A549 treated with DMSO at 1 μM for 4 hours (cell line): ENCODE measurements around the gene ITPRIP. TPM values are rescaled to one million over a fixed set of nuclear protein-coding genes. Genes with fewer than 3 reads are reported as not detected.

Experiments used
- total RNA-seq: library from RNA; stranded (reverse); fragments of 200-300 nt; extraction: Qiagen RNA extraction; gene quantifications from 5 replicates; pipeline ENCODE4 v1.2.3, GENCODE V29; 2022; ENCODE audit warnings: low read depth

ITPRIP gene, protein sequence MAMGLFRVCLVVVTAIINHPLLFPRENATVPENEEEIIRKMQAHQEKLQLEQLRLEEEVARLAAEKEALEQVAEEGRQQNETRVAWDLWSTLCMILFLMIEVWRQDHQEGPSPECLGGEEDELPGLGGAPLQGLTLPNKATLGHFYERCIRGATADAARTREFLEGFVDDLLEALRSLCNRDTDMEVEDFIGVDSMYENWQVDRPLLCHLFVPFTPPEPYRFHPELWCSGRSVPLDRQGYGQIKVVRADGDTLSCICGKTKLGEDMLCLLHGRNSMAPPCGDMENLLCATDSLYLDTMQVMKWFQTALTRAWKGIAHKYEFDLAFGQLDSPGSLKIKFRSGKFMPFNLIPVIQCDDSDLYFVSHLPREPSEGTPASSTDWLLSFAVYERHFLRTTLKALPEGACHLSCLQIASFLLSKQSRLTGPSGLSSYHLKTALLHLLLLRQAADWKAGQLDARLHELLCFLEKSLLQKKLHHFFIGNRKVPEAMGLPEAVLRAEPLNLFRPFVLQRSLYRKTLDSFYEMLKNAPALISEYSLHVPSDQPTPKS
- total RNA-seq: 66.4 to 81.7 TPM (median 75.1 TPM) in 5 replicates

DNA sequence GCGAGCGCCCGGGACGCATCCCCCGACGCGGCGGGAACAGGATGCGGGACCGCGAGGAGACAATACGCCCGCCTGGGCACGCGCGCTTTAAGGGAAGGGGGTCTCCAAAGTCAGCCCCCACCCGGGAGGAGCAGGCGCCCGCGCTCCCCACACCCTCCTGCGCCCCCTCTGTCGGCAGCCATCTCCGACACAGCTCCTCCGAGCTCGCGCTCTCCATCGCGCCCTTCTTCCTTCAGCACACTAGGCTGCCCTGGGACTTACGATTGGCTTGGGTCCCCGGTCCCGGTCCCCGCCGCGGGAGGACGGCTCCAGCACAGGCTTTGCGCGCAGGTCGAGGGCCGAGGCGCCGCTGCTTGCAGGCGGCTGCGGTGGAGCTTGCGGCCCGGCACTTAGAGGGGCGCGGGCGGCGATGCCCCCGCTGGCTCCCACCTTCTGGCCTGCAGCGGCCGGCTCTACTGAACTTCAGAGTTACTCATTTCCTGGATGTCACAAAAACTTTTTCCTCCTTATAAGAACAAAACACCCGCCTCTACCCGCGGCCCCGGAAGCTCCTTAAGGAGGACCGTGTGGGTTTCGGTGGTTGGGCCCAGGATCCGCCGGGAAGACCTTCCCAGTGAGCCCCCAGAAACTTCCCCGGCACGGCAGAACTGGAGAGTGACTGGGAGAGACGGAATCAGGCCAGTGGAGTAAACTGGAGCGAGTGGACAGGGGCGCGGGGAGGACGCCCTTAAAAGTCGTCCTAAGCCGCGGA is at the start of gene ITPRIP:
TSS of gene ITPRIP (minus strand) at position 481 of the 751 bp plus-strand sequence. CDS start 22,414 bp downstream, outside the sequence.

GRCh38 chr10:104353325-104354048 is 15.2 kb upstream of the ITPRIP start, which contains the start of gene CFAP58:
Gene CFAP58 (plus strand): TSS chr10:104353833. CDS start chr10:104353898, 65 bp downstream.

GRCh38 chr10:104268713-104269645 is 69.3 kb downstream of the ITPRIP start, which contains the start of gene GSTO2:
Gene GSTO2 (plus strand): TSS chr10:104269184. CDS start chr10:104274916, 5,732 bp downstream.

Other genes starting within 250 kb of the ITPRIP start
- 16.9 to 20.6 TPM (median 18.2 TPM) in 5 replicates for gene SFR1, start 216.3 kb downstream of the ITPRIP start, total RNA-seq
- 0.16 to 0.28 TPM (median 0.21 TPM) in 5 replicates for gene CFAP43, start 106.1 kb downstream of the ITPRIP start, total RNA-seq
- gene GSTO1, start 83.6 kb downstream of the ITPRIP start, total RNA-seq: 226 to 283 TPM (median 261 TPM) in 5 replicates
- 1.7 to 3.5 TPM (median 2.5 TPM) in 5 replicates for gene GSTO2, start 69.3 kb downstream of the ITPRIP start, total RNA-seq
- gene CFAP58, start 15.4 kb upstream of the ITPRIP start, total RNA-seq: 0.07 to 0.28 TPM (median 0.11 TPM) in 5 replicates